ENCODE data around the gene ERP27.

The ERP27 gene

GRCh38 chr12:14938301-14938700 lies at the start of gene ERP27:
TSS of gene ERP27 (minus strand) at chr12:14938537. CDS start at chr12:14938508, 29 bp downstream.
- no peak for DNase-seq (ENCODE audit: extremely low read depth in 1 of 2, low read depth in 1 of 2)

GRCh38 chr12:14988035-14988434 lies 49.7 kb upstream of the ERP27 start:
- DNase-seq (ENCODE audit: extremely low read depth in 1 of 2, low read depth in 1 of 2), result no peak

GRCh38 chr12:14986449-14986848 lies 48.1 kb upstream of the ERP27 start:
- no peak for DNase-seq (ENCODE audit: extremely low read depth in 1 of 2, low read depth in 1 of 2)

GRCh38 chr12:14984766-14985285 lies 46.5 kb upstream of the ERP27 start:
- no peak for DNase-seq (ENCODE audit: extremely low read depth in 1 of 2, low read depth in 1 of 2)

GRCh38 chr12:14984036-14984435 lies 45.7 kb upstream of the ERP27 start:
- no peak for DNase-seq (ENCODE audit: extremely low read depth in 1 of 2, low read depth in 1 of 2)

GRCh38 chr12:14982991-14983390 lies 44.7 kb upstream of the ERP27 start:
- DNase-seq (ENCODE audit: extremely low read depth in 1 of 2, low read depth in 1 of 2), result no peak

- DNase-seq (ENCODE audit: extremely low read depth in 1 of 2, low read depth in 1 of 2), result no peak
These were observed 44.2 kb upstream of the ERP27 start for GRCh38 chr12:14982562-14982961.

- DNase-seq (ENCODE audit: extremely low read depth in 1 of 2, low read depth in 1 of 2), result no peak
These were observed 42.7 kb upstream of the ERP27 start for GRCh38 chr12:14981049-14981448.

GRCh38 chr12:14979468-14979867 lies 41.1 kb upstream of the ERP27 start:
- no peak for DNase-seq (ENCODE audit: extremely low read depth in 1 of 2, low read depth in 1 of 2)

GRCh38 chr12:14976658-14977057 lies 38.3 kb upstream of the ERP27 start:
- DNase-seq (ENCODE audit: extremely low read depth in 1 of 2, low read depth in 1 of 2), result no peak

- DNase-seq (ENCODE audit: extremely low read depth in 1 of 2, low read depth in 1 of 2), result no peak
These were observed 37.1 kb upstream of the ERP27 start for GRCh38 chr12:14975457-14975856.

GRCh38 chr12:14974633-14975032 lies 36.3 kb upstream of the ERP27 start:
- DNase-seq (ENCODE audit: extremely low read depth in 1 of 2, low read depth in 1 of 2), result no peak

GRCh38 chr12:14972816-14973215 lies 34.5 kb upstream of the ERP27 start, which contains the start of gene PDE6H:
TSS of gene PDE6H (plus strand) at chr12:14973042. CDS start at chr12:14978013, 4,971 bp downstream.
- DNase-seq (ENCODE audit: extremely low read depth in 1 of 2, low read depth in 1 of 2), result no peak

GRCh38 chr12:14970473-14970872 lies 32.1 kb upstream of the ERP27 start:
- DNase-seq (ENCODE audit: extremely low read depth in 1 of 2, low read depth in 1 of 2), result no peak

GRCh38 chr12:14968478-14968877 lies 30.1 kb upstream of the ERP27 start:
- no peak for DNase-seq (ENCODE audit: extremely low read depth in 1 of 2, low read depth in 1 of 2)

GRCh38 chr12:14965221-14965620 lies 26.9 kb upstream of the ERP27 start:
- no peak for DNase-seq (ENCODE audit: extremely low read depth in 1 of 2, low read depth in 1 of 2)

GRCh38 chr12:14964406-14964805 lies 26.1 kb upstream of the ERP27 start:
- DNase-seq (ENCODE audit: extremely low read depth in 1 of 2, low read depth in 1 of 2), result no peak

- DNase-seq (ENCODE audit: extremely low read depth in 1 of 2, low read depth in 1 of 2), result no peak
These were observed 25.2 kb upstream of the ERP27 start for GRCh38 chr12:14963520-14963919.

- DNase-seq (ENCODE audit: extremely low read depth in 1 of 2, low read depth in 1 of 2), result no peak
These were observed 24.5 kb upstream of the ERP27 start for GRCh38 chr12:14962797-14963196.

GRCh38 chr12:14962153-14962539 lies 23.8 kb upstream of the ERP27 start:
- no peak for DNase-seq (ENCODE audit: extremely low read depth in 1 of 2, low read depth in 1 of 2)

- peak; percentile 54 to 82 for DNase-seq (ENCODE audit: extremely low read depth in 1 of 2, low read depth in 1 of 2)
These were observed 23.3 kb upstream of the ERP27 start, which contains the start of gene ARHGDIB for GRCh38 chr12:14961466-14962152. TSS of gene ARHGDIB (minus strand) at chr12:14961601. CDS start at chr12:14950712, 10,889 bp downstream.

Data from activated CD8-positive, alpha-beta memory T cell treated with anti-CD3 and anti-CD28 coated beads for 1 hour (primary cell).